ENCODE results near the gene KCNN3.

GRCh38 chr1:154663471-154664060 lies 206.5 kb downstream of the KCNN3 start:
- no peak for TF ChIP-seq CTCF (IDR thresholded peaks at IDR 0.05 in 8 of 11, conservative IDR thresholded peaks at IDR 0.05 in 3 of 11)
- no peak for TF ChIP-seq POLR2AphosphoS5 (IDR thresholded peaks at IDR 0.05)
